GM19023 (cell line): ENCODE data around the gene SFT2D3.

Experiments used
- ATAC-seq: cut with Tn5 transposase; IDR thresholded peaks from one replicate; pipeline ENCODE4 v1.9.1; 2021; ENCODE audit warnings: mild to moderate bottlenecking, moderate library complexity; ENCODE audit not compliant: unreplicated experiment

The SFT2D3 gene, protein sequence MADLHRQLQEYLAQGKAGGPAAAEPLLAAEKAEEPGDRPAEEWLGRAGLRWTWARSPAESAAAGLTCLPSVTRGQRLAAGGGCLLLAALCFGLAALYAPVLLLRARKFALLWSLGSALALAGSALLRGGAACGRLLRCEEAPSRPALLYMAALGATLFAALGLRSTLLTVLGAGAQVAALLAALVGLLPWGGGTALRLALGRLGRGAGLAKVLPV

DNA sequence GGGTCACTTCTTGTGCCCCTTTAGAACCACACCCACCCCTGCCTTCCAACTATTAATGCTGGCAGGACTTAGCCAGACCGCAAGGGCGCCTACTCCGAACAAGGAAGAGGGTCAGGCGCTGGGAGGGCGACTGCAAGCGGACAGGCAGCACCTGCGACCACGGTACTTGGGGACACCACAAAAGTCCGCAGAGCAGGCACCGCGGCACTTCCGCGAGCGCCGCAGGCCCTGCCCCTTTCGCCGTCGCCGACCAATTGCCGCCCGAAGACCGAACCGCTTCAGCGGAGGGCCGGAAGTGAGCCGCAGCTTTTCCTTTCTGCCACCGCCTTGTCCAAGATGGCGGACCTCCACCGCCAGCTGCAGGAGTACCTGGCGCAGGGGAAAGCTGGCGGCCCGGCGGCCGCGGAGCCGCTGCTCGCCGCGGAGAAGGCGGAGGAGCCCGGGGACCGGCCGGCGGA, at the start of gene SFT2D3:
TSS of gene SFT2D3 (plus strand) at position 305 of the 458 bp plus-strand sequence. CDS start at position 337, 32 bp downstream.
- ATAC-seq = peak; percentile 78

DNA sequence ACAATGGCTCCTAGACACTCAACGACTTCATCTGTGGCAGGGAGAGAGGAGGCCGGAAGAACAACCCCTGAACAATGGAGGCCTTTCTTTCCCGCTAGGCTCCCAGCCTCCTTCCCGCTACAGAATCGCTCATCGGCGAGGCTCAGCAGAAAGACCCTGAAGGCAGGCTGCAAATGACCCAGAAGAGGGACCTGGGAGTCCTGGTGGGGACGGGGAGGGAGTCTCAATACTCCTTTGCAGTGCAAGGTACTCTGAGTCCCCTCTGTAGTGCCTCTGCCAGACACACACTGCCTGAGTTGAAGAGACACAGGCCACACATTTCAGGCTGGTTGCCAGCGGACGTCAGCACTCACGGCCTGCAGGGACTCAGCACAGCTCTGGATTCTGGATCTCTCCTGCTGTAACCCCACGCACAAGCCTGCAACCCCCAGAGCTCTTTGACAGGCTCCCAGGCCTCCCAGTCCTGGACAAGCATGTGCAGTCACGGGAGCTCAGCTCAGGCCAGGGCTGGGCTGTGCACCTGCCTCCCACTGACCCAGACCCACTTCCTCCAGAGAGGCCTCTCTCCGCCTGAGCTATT, 49.2 kb upstream of the SFT2D3 start:
- ATAC-seq = no peak

- no peak for ATAC-seq
Observed at GRCh38 chr2:127652786-127653357, 48.4 kb upstream of the SFT2D3 start.

DNA sequence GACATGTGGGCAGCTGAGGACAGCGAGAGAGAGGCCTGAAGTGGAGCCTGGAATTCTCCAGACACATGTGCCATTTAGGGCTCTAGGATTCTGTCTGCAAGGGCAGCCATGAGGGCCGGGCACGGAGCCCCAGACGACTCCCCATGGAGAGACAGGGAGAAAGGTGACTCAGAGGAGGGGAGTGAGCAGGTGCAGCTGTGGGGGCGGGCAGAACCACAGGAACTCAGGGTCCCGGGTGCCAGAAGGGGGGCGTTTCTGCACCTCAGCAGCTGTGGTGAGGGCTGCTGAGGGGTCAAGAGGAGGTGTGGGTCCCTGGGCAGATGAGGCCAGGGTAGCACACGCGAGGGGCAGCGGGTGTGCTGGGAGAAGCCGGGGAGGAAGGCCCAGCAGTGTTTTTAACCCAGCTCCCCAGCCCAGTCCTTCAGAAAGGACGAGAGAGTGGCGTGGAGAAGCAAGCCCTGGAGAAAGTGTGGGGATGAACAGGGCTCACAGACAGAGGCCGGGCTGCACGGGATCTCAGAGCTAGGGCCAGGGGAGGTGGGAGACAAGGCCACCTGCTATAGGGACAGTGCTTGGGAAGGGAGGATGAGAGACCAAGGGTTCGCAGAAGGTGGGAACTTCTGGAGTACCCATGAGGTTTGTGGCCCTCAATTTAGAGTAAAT, 47.7 kb upstream of the SFT2D3 start:
- no peak for ATAC-seq

- no peak for ATAC-seq
Observed at GRCh38 chr2:127654084-127654837, 47.0 kb upstream of the SFT2D3 start.

GRCh38 chr2:127654838-127655175, 46.5 kb upstream of the SFT2D3 start:
- ATAC-seq = no peak

- ATAC-seq = no peak
Observed at GRCh38 chr2:127655209-127656073, 45.9 kb upstream of the SFT2D3 start.

DNA sequence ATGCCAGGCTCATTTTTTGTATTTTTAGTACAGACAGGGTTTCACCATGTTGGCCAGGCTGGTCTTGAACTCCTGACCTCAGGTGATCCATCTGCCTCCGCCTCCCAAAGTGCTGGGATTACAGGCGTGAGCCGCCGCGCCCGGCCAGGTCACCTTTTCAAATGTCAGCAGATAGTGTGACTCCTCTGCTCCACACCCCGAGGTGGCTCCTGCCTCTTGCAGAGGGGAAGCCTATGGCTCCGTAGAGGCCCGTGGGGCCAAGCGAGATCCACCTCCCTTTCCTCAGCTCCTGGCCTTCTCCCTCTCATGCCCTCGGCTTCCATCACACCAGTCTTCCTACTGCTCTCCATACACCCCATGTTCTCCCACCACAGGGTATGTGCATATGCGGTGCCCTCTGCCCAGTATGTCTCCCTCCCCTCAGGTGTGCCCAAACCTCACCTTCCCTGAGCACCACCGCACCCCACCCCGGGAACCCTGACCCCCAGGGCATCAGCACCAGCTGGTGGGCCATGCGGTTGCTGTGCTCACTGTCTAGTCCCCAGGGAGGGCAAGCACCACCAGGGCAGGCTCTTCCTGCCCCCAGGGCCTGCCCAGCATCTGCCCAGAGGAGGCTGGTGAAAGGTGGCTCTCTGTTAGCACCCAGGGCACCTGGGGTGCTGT, 44.6 kb upstream of the SFT2D3 start:
- ATAC-seq = no peak

DNA sequence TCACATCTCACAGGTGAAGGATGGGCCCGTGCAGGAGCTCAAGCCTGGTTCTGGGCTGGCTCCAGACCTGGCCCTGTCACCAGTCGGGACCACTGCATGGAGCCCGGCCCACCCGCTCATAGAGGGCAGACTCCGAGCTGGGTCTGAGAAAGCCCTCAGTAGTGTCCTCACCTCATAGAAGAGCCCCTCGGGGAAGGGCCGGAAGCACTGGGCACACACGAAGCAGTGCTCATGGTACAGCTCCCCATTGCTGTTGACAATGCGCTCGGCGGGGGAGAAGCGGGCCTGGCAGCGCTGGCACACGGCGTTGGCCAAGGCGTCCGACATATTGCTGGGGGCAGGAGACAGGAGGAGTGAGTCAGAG, 44.1 kb upstream of the SFT2D3 start:
- ATAC-seq = no peak

DNA sequence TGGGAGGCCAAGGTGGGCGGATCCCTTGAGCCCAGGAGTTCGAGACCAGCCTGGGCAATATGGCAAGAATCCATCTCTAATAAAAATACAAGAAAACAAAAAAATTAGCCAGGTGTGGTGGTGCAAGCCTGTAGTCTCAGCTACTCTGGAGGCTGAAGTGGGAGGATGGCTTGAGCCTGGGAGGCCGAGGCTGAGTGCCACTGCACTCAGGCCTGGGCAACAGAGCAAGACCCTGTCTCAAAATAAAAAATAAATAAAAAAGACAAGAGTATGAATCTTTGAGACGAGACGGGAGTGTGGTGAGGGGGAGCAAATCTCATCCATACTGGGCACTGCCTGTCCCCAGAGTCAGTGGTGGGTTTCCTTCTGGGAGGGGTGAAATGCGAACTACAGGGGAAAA, 43.2 kb upstream of the SFT2D3 start:
- no peak for ATAC-seq

DNA sequence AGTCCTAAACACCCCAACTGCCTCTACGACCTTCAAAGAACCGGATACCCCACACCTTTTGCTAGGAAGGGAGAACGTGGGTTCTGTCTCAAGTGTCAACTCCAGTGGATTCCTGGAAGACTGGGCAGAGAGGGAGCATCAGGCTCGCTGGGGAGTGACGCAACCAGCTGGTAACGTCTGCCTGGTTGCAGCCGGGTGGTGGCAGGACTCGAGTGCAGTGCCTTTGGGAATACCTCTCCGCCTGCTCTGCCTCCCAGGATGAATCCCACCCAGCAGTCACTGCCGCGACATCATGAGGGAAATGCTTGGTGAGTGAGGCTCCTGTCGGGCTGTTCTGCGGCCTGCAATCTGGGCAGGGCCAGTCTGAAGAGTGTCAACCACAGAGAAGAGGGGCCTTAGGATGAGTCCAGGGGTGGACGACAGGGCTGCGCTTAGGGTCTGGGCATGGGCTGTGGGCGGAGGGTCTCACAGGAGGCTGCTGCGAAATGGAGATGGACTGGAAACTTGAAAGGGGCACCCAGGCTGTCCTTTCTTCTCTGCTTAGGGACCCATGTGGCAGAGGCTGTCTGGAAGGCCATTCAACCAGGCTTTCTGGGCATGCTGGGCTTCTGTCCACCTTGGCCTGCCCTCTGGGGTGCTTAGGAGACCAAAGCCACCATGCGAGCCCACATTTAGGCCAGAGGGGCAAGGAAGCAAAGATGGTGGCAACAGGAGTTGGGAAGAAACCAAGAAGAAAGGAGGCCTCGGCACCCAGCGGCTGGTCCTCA, 42.5 kb upstream of the SFT2D3 start:
- no peak for ATAC-seq

GRCh38 chr2:127659408-127660290, 41.6 kb upstream of the SFT2D3 start:
- ATAC-seq = no peak

GRCh38 chr2:127660291-127660578, 41.1 kb upstream of the SFT2D3 start:
- no peak for ATAC-seq

GRCh38 chr2:127661072-127661649, 40.1 kb upstream of the SFT2D3 start:
- ATAC-seq = no peak

DNA sequence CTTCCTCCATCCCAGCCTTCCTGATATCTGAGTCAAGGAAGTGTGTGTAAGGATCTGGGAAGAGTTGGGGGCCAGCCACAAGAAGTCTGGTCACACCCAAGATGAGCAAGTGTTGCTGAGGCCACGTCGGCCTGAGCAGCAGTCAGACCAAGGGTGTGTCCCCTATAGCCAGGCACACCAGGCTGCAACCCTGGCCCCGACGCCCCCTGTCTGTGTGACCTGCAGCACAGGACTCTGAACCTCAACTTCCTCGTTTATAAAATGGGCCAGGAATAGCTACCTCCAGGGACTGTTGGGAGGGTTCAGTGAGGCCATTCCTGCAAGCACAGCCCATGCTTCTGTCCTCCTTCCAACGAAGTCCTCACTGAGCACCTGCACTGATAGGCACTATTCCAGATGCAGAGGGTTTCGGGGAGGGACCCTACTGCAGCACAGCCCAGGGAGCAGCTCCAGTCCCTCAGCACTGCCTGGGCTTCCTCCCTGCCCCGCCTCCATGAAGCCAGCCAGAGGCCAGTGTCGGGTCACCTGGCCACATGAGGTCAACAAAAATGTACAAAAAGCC, 39.3 kb upstream of the SFT2D3 start:
- no peak for ATAC-seq

DNA sequence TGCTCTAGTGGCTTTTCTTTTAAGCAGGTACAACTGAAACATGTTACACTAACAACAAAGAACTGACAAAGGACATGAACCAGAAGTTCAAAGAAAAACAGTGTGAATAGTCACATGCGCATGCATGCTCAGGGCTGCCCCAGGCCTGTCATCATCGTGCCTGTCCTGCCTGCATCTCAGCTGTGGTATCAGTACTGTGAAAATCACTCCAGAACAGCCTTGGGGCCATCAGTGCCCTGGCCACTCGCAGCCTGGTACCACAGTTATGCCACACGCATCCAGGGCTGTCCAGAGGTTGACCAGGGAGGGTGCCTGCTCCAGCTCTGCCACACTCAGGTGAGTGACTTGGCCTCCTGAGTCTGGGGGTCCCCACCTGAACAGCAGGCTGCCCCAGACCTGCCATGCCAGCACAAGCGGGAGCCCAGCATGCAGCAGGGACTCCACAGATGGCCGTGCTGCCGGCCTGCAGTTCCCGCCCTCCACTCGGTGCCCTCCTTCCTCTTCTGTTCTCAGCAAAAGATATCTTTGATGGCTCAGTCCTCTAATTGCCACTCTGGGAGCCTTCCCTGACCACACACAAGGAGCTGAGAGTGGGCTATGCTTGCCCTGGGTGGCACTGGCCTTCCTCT, 38.2 kb upstream of the SFT2D3 start:
- ATAC-seq = no peak

DNA sequence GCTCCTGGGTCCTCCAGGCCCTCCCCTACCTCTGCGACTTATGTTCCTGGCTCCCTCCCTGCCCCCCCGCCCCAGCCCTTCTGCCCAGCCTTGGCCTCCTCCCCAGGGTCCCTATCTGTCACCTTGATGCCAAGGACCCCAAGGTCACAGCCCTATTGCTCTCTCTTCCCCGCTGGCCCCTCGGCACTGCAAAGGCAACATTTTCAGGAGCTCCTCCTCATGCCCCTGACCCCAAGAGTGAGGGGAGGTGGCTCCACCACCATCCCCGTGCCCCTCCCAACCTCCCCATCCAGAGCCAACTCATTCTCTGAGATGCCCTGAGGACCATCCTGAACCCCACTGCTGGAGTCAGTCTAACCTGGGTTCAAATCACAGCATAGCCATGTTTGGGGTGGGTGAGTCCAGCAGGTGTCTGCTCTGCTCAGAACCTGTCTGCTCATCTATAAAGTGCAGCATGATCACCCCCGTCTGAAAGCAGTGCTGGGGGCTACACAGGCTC, 37.7 kb upstream of the SFT2D3 start:
- ATAC-seq = no peak
